GM21717 (cell line): ENCODE results near the gene AGAP5.

Experiments used
- ATAC-seq: cut with Tn5 transposase; IDR thresholded peaks from one replicate; pipeline ENCODE4 v1.9.1; 2021; ENCODE audit warnings: mild to moderate bottlenecking, moderate library complexity; ENCODE audit not compliant: unreplicated experiment

The AGAP5 gene

DNA sequence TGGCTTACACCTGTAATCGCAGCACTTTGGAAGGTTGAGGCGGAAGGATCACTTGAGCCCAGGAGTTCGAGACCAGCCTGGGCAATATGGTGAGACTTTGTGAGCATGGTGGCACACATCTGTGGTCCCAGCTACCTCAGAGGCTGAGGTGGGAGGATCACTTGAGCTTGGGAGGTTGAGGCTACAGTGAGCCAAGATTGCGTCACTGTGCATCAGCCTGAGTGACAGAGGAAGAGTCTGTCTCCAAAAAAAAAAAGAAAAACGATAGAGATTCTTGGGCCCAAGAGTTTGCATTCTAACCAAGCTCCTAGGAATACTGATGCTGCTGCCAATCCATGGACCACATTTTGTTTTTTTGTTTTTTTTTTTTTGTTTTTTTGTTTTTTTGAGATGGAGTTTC is 68.7 kb downstream of the AGAP5 start:
- ATAC-seq, result no peak

DNA sequence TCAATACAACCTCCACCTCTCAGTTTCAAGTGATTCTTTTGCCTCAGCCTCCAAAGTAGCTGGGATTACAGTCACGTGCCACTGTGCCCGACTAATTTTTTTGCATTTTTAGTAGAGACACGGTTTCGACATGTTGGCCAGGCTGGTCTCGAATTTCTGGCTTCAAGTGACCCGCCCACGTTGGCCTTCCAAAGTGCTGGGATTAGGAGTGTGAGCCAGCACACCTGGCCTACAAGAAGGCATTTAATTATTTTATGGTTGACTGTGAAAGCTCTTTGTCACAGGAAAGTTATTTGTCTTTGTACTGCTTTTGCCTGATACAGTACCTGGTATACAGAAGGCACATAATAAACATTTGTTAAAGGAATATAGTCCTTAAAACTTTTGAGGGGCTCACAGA is 69.5 kb downstream of the AGAP5 start:
- no peak for ATAC-seq

DNA sequence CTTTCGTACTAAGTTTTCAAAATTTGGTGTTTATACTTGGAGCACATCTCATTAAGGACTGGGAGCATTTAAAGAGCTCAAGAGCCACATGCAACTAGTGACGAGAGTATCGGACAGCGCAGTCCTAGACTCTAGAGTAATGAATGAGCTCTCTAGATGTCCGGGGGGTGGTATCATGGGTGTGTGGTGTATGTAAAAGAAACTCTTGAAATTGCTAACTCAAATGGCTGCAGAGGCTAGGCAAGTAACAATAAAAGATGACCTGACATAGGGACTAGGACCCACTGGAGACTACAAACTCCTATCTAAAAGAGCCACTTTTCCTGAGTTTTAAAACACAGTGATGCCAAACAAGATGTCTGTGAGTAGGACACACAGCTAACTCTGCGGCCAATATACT is 70.6 kb downstream of the AGAP5 start:
- no peak for ATAC-seq

DNA sequence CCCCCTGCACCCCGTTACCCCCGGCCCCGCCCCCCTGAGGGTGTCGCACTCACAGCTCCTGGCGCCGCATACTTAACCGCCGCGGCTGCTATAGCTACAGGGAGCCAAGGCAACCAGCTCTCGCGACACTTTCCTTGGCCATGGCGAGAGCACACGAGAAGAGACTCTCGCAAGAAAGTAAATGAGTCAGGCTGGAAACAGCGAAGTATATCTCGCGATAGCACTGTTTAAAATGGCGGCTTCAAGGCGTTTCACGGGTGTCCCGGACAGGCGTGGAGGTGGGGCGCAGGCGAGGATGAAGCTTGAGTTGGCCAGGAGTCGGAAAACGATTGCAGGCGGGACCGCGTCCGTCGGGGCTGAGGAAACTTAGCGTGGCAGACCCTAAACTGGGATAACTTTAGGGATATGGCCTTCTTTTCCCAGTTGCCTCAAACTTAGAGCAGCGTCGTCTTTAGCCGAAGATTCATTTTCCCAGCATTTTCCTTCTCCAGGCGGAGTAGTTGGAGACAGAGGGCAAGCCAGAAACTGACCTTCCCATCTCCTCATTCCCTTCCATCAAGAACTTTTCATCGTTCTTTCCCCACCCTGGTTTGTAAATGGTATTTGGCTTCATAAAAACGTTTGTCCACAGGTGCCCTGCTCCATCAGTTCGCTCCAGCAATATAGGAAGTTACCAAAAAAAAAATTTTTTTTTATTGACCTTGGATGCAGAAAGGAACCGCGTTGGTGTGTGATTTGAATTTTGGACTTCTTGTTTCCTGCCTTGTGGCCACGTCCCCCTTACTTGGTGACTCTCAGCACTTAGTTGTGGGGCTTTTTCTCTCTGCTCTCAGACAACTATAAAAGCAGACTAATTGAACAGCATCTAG is 71.8 kb downstream of the AGAP5 start:
- ATAC-seq, result peak; percentile 93

DNA sequence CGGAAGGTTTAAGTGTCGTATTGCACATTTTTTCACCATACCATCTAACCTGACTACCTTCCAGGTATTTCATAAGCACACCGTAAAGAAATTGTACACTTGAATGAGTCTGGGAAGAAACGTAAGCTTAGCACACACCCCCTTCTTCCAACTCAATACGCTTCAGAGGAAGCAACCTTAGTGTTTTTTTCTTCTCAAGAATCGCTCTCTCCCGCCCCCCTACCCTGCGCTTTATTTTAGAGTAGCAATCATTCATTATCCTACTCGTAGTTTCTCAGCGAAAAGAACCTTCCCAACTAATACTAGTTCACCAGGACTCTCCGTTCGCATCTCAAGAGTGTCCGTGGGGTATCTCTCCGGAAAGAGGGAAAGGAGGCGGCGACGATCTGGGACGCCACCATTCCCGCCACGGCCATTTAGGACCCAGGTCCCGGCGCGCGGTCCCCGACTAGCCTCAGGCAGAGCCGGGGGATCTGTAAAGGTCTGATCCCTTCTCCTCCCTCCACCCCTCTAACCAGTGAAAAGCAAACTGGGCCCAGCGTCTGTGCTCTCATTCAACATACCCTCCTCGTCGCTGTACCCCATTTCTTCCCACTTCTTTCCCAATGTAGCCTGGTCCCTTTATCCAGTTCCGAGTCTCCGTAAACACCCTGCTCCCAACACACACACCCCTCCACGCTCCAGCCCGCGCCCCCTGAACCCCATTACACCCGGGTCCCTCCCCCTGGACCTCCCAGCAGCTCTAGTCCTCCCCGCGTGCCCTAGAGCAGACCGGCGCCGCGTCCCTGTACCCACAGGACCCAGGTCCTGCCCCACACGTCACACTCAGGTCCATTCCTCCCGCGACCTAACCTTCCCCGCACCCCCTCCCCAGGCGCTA is 72.7 kb downstream of the AGAP5 start:
- peak; percentile 37 for ATAC-seq
